ENCODE data around the gene DBR1.

- TF ChIP-seq CTCF (IDR thresholded peaks at IDR 0.05 in 8 of 11, conservative IDR thresholded peaks at IDR 0.05 in 3 of 11) (no peak), POLR2A (IDR thresholded peaks at IDR 0.05) (no peak), POLR2AphosphoS5 (IDR thresholded peaks at IDR 0.05) (no peak)
These were observed 17.0 kb downstream of the DBR1 start for GRCh38 chr3:138157743-138158142.

Data from spleen (tissue), 7 donors.